ENCODE data around the gene FILIP1.
"Not testable (repeated sequence)": the region's sequence is repeated elsewhere in the genome, so short reads cannot be mapped to it uniquely, and the experiment has no call there.

FILIP1 gene

DNA sequence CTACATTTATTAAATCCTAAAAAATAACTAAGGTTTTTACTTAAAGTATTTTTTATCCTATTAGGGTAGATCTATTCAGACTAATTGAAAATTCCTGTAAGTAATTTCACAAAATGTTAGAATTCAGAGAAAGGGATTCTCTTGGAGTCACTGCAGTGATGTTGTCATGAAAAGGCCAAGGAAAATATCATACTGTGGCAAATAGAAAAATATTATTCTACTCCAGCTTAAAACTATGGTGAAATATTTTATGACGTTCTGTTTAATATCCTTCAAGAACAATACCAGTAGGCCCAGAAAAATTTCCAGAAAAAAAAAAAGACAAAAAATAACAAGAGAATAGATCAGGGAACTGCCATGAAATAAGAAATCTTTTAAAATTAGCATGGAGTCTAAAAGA is 73.6 kb downstream of the FILIP1 start:
- no peak for DNase-seq (ENCODE audit: low read depth in 2 of 2)

DNA sequence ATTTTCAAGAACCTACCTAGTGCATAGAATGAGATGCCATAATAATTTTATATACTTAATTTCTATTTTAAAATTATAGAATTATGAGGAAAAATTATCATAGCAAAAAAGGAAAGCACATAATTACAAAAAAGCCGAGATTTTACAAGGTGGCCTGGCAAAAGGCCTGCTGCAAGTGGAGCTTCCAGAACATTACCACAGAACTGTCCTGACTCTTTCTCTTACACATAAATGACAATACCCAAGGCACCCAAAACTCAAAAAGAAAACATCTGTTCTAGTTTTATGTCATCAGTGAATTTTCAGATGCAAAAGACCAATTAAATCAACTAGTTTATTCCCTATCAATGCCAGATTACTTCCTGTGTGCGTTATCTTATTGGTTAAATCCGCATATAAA is 74.2 kb downstream of the FILIP1 start:
- no peak for DNase-seq (ENCODE audit: low read depth in 2 of 2)

DNA sequence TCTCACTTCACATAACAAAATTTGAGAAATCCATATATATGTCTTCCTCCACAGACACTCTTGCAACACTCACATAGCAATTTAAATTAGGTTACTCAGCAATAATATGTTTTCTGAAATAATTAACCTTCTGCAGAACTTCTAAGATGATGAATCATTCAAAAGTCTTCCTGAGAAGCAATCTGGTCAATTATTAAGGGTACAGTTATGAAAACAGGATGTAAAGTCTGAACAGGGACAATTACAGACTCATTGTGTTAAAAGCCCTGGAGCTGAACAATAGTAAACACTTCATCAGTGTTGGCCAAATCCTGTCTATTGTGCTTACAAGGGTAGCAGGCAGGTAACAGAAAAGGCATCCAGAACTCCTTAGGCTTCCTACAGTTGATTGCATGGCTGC is 75.4 kb downstream of the FILIP1 start:
- DNase-seq (ENCODE audit: low read depth in 2 of 2): no peak

DNA sequence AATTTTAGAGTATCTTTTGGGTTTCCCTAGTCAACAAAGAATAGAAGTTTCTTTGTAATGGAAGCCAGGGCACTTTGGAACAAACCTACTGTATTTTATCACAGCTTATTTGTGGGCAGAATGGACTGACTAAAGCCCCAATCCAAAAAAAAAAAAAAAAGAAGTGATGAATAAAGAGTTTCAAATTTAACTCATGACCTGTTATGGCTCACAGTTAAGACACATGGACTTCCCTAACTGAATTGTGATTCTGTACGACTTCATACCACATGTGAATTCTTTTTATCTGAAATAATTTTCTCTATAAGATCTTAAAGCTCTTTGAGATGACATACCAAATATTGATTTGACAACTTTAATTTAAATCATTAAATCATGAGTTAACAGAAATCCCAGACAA is 77.2 kb downstream of the FILIP1 start:
- DNase-seq (ENCODE audit: low read depth in 2 of 2): no peak

DNA sequence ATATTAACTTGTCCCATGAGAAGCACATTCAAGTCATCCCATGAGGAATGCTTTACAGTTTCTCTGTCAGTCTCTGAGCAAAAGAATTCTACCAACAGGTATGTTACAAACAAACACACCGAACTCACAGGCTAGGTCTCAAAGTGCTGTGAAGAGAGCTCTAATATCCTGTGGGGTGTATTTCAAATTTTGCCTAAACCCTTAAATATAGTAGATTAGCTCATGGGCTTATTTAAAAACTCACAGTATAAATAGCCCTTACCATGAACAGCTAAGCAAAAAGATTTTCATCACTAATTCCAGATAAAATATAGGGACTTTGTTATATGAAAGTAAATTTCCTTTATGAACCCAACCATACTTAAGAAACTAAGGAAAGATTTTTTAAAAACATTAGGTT is 77.8 kb downstream of the FILIP1 start:
- DNase-seq (ENCODE audit: low read depth in 2 of 2): no peak

DNA sequence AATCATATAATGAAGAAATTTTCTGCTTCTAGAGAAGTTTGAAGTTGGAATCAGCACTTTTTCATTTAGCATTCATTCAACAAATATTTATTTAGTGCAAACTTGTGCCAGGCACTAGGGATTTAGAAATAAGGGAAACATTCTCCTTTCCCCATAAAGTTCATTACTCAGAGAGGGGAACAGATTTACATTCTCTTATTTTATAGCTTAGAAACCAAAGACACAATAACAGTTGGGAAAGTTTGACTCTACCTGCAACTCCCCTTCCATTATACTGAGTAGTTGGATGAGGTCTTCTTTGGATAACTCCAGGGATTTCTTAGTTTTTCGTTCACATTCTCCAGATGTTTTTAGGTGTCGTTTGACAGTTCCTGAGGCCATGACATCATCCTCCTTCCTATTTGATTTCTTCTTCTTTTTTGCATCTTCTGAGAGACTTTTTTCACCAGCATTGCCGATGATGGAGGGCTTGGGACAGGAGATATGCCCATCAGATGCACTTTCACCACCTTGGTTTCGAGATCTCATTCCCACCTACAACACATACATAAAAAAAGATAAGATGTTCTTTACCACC is 79.1 kb downstream of the FILIP1 start:
- no peak for DNase-seq (ENCODE audit: low read depth in 2 of 2)

DNA sequence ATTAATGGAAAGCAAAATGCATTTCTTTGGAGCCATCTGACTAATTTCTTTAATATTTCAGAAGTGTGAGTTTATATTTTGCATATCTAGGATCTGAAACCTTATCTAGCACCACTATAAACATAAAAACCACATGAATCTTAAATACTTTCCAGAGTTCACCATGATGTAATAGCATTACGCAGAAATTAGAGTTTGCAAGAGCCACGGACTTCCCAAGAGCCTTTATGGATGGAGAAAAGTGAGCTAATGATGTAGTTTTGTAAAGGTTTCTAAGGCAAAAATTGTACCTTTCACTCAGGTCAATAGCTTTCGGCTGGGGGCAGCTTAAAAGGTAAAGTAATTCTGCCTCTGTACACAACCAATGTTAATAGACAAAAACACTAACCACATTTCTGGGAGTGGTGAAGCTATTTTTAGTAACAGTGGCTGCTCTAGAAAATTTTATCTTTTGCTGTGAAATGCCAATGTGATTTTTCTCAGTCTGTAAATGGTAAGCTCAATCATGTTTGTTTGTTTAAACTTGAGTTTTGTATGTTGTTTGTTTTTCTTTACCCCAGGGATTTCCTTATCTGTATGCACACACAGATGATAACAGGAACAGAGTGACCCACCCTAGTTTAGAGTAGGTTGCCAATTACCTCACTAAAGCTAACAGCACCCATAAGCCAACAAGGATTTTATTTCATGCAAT is 80.5 kb downstream of the FILIP1 start:
- no peak for DNase-seq (ENCODE audit: low read depth in 2 of 2)

DNA sequence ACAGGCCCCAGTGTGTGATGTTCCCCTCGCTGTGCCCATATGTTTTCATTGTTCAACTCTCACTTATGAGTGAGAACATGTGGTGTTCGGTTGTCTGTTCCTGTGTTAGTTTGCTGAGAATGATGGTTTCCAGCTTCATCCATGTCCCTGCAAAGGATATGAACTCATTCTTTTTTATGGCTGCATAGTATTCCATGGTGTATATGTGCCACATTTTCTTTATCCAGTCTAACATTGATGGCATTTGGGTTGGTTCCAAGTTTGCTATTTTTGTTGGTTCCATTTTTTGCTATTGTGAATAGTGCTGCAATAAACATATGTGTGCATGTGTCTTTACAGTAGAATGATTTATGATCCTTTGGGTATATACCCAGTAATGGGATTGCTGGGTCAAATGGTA is 83.0 kb downstream of the FILIP1 start:
- DNase-seq (ENCODE audit: low read depth in 2 of 2): not testable (repeated sequence)

DNA sequence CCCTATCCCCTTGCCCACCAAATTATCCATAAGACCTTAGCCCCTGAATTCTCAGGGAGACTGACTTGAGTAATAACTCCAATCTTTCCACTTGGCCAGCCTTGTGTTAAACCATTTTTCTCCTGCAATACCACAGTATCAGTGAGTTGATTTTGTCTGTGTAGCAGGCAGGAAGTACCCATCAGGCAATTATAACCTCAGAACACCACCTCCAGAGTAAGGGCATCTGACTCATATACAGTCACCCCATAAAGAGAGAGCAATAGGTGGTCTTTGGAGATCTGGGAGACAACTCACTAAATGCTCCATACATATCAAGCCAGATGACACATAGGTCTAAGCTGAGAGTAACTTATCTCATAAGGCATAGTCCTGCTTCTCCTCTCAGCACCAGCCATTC is 83.7 kb downstream of the FILIP1 start:
- DNase-seq (ENCODE audit: low read depth in 2 of 2): no peak

DNA sequence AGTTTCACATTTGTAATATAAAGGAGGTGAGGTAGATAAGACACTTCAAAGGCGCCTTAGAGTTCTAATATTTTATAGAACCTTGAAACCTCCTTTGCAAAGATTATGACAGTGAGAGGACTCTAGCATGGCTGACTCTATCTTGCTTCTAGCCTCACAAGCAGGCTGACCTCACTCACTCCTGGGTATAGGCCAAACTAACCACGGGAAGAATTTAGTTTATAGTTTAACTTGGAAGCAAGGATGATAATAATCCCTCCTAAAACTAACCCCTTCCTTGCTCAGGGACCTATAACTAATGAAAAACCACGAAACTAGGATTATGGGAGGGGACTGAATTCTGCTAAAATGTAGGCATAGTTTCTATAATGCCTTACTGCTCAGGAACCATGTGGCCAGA is 84.3 kb downstream of the FILIP1 start:
- no peak for DNase-seq (ENCODE audit: low read depth in 2 of 2)

DNA sequence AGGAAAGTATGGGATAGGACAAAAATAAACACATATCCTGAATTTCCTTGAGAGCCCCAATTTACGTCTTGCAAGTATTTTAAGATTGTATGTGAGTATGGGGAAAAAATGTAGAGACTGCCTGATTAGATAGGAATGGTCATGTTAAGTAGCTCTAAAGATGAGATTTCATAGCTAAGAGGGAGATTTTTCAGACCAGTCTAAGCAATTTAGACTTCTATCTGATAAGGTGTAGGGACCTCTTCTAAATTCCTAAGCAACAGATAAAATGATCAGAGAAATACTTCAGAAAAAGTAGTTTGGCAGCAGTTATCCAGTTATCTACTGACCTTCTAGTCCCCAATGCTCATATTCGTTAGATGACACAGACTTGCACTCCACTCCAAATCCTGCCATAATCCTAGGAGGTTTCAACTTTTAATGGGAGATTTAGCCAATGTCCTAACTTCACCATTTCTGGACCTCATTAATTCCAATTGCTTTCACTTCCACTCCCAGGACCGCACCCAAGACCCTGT is 90.0 kb downstream of the FILIP1 start:
- no peak for DNase-seq (ENCODE audit: low read depth in 2 of 2)

DNA sequence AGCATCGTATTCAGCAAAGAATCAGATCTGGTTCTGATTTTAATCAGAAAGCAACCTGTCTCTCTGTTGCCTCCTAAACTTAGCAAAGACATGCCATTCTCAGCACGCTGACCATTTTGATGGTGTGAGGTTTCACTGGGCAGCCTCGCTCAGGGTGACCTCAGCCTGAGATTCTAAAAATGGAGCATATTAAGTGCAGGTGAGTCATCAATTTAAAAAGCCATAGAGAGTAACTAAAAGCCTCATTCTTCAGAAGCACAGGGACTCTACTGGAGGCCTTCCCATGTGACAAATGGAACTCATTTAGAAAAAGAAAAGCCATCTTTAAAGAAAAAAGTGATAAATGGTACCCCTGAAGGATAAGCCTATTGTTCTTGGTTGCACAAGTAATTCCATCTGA is 91.3 kb downstream of the FILIP1 start:
- DNase-seq (ENCODE audit: low read depth in 2 of 2): no peak

DNA sequence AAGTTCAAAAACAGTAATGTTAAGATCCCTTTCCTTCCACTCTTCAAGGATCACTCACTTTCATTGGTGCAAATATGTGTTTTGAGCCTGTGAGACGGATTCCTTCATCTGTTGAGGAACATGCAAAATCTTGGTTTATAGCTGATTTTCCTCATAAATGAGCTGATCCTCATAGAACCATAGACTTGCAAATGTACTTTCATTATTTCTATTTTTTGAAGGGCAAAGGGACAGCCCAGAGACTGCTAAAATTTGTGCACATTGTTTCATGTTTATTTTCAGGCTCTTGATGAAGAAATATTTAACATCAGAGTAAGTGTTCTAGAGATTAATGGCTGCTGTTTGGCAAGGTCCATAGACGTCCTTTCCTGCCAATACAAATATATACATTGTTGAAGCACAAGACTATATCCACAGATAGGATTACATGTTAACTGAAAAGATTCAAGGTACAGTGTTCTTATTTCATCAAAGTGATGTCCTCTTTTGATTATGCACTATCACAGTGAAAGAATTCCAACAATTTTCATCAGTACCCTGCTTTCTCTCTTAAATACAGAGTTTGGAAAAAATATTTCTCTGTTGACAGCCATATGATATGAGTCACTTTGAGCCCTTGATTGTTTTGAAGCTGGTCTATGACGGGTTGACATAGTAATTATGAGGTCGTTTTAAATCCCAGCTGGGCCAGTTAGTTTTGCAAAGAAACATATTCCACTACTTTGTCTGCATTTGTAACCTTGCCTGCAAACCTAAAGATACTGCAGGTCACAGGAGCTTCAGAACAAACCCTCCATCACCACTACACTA is 95.7 kb downstream of the FILIP1 start:
- no peak for DNase-seq (ENCODE audit: low read depth in 2 of 2)

DNA sequence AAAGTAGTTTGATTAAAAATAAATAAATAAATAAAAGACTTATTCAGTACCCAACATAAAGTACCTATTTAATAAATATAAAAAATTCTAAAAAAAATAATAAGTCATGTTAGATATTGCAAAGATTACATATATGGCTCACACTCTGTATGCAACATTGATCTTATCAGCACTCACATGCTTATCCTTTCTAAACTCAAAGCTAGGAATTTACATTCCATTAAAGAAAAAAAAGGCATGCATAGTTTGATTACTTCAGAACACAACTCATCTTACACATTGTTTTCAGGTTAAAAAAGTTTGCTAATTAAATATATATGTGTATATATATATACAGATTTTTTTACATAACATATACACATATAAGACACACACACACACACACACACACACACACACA is 96.4 kb downstream of the FILIP1 start:
- DNase-seq (ENCODE audit: low read depth in 2 of 2): no peak

DNA sequence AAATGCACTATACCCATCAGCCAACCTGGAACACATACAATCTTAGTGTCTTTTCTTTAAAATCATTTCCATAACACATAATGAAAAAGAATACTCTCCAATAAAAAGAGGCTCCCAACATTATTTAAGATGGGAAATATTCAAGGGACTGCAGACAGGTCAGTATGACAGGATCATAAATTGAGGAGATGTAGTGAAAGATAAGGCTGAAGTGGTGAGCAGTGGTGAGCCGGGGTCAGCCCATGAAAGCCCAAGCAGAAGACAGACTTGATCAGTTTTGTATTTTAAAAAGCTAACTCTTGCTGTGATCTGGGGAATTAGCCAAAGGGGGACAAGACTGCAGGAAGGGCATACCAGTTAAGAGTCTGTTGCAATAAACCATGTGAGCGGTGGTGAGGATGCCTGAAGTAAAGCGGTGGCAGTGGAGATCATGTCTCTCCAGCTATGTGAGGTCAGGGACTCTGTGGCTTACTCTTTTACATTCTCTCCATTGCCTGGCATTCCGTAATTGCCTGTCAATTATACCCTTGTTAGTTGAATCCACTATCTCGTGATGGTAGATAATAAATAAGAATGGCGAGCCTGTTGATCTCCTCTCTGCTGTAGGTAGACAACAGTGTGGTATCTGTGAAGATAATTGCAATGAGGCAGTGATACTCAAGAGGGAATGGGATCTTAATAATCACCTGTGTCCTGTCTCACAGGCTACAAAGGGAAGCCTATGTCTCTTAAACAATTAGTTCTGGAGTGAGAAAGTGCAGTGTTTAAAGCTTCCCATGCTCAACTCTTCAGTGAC is 97.4 kb downstream of the FILIP1 start:
- no peak for DNase-seq (ENCODE audit: low read depth in 2 of 2)

DNA sequence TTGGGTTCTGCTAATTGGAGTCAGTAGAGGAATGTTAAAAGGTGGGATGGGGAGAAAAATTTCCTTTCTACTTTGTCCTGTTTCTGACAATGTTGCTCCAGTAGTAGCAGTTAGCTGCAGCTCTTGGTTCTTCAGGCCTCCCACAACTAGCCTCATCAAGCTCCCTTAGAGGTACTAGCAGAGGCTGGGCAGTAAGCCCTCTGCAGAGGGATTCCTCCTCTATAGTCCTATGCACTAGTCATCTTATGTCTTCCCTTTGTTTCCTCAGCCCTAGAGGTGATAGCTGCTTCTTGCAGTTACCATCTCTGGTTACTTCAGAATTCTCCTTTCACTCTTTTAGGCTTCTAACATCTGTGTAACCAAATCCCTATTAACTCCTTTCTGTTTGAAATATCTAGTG is 99.8 kb downstream of the FILIP1 start:
- DNase-seq (ENCODE audit: low read depth in 2 of 2): no peak

DNA sequence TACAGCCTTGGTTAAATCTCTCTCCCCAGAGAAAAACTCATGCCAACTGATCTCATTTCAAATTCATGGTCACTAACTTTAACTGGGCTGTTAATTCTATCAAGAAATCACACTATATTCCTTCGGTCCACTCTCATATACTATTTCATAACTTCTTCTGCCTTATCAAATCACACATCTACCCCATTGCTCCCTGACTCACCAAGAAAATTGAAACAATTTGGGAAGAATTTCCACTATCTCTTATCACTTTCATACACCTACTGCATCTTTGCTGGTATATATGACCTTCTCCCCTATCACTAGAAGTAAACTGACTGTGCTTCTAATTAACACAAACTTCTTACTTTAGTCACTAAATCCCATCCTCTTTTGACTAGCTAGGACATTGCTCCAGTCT is 102.3 kb downstream of the FILIP1 start:
- no peak for DNase-seq (ENCODE audit: low read depth in 2 of 2)

DNA sequence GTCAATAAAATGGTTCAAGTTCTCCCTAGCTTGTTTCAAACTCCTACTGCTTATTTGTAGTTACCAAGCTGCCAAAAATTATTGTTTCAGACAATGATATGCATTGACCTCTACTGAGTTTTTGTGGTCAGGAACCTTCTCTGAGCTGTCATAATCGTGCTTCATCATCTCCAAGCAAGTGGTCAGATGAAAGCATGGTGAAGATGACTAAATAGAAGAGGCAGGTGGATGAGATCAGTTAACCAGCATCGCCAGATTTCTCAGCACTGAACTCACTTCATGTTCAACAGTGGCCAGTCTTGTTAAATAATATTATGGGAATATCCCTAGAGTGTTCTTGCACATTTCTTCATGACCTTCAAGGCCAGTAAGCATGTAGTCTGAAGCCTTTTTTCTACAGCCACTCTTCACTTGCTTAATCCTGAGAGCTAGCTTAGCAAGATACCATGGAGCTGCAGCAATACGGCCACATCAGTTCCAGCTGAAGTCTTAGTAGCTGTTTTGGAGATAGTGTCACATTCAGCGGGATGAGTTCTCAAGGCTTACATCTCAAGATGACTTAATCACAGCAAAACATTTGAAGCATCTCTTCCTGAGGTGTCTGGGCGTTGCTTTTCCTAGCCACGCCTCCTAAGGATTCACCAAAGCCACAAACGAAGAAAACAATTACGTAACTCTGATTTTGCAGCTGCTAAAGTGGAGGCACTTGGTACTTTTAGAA is 107.4 kb downstream of the FILIP1 start:
- DNase-seq (ENCODE audit: low read depth in 2 of 2): no peak

DNA sequence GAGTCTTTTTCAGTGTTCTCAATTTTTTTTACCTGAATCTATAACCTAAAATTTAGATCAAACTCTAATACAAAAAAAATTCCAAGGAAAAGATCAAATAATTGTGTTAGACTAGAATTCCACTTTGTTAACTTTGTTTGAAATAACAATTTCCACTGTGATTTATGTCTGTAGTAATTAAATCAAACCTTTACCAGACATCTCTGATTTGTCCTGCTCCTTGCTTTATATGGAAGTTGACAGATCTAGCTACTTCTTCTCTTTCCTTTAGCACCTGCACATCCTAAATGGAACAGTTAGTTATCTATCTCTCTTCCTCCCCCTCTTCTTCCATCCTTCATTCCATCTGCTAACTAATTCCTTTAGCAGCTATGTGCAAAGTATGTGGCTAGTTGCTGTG is 109.5 kb downstream of the FILIP1 start:
- no peak for DNase-seq (ENCODE audit: low read depth in 2 of 2)

DNA sequence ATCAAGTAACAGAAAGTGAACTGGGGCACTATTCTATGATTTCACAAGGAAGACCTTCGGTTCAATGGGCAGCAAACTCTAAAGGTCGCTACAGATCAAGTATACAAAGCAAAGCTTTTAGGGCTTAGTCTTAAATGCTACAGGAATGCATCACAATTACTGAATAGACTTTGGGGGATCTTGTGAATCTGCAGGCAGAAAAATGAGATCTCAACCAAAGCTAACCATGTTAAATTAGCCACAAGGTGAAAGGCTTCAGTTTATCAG is 111.0 kb downstream of the FILIP1 start:
- DNase-seq (ENCODE audit: low read depth in 2 of 2): no peak

DNA sequence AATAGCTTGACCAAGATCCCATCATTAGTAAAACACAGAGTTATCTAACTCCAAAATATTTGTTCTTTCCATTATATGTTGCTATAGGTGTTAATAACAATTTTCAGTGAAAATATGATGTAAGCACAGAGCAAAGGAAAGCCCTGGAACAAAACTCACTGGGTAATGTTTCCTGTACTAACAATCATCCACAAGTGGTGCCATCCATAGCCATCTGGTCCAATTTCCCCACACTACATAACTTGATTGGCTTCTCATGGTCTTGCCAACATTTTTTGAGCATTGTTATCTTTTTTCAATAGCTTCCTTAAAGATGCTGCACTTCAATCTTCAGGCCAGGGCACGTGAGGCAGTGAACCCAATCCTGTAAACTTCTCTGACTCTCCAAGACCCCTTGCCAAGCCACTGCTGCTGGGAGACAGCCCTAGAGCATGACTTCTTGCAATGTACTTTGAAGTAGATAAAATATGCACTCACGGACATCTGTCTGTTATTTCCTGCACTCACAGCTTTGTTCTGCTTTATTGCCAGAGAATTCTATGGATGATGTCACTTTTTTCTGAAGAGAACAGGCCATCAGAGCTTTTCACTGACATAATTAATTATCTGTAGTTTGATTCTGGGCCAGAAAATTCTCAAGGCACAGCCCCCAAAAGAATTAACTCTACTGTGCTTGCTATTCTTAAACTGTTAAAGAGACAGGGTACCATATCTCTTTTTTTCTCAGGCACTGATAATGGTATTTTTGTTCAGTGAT is 111.5 kb downstream of the FILIP1 start:
- DNase-seq (ENCODE audit: low read depth in 2 of 2): no peak
